GM15510 (cell line): ENCODE data around the gene NPBWR2.

Source experiments
- POLR2A ChIP-seq: IDR thresholded peaks from 3 replicates; pipeline ENCODE4 v1.6.1; 2011; ENCODE audit warnings: borderline replicate concordance; ENCODE audit not compliant: insufficient read length; ENCODE audit errors: extremely low read depth

NPBWR2 gene

GRCh38 chr20:64084685-64085152 lies 22.6 kb downstream of the NPBWR2 start:
- no peak for TF ChIP-seq POLR2A

GRCh38 chr20:64083804-64084684 lies 23.3 kb downstream of the NPBWR2 start, which contains the start of gene LKAAEAR1:
Gene LKAAEAR1, minus strand, starts transcription at chr20:64084398. Its CDS starts 179 bp downstream, at chr20:64084219.
- no peak for TF ChIP-seq POLR2A

GRCh38 chr20:64083378-64083803 lies 24.0 kb downstream of the NPBWR2 start:
- TF ChIP-seq POLR2A, result no peak

- no peak for TF ChIP-seq POLR2A
Measured at GRCh38 chr20:64082820-64083377, 24.5 kb downstream of the NPBWR2 start.

- no peak for TF ChIP-seq POLR2A
Measured at GRCh38 chr20:64082126-64082731, 25.1 kb downstream of the NPBWR2 start.

- TF ChIP-seq POLR2A, result no peak
Measured at GRCh38 chr20:64081624-64081964, 25.8 kb downstream of the NPBWR2 start.

- TF ChIP-seq POLR2A, result no peak
Measured at GRCh38 chr20:64080813-64081623, 26.3 kb downstream of the NPBWR2 start.

GRCh38 chr20:64080013-64080812 lies 27.2 kb downstream of the NPBWR2 start, which contains the start of gene OPRL1:
Gene OPRL1, plus strand, starts transcription at chr20:64080082. Its CDS starts 12,639 bp downstream, at chr20:64092721.
- TF ChIP-seq POLR2A, result no peak

- peak; percentile 45 for TF ChIP-seq POLR2A
Measured at GRCh38 chr20:64079273-64080012, 27.9 kb downstream of the NPBWR2 start, which contains the start of gene RGS19. Gene RGS19, minus strand, starts transcription at chr20:64079518. Its CDS starts 2,632 bp downstream, at chr20:64076886.

- no peak for TF ChIP-seq POLR2A
Measured at GRCh38 chr20:64078934-64079272, 28.5 kb downstream of the NPBWR2 start.

GRCh38 chr20:64077876-64078551 lies 29.4 kb downstream of the NPBWR2 start:
- no peak for TF ChIP-seq POLR2A

GRCh38 chr20:64077541-64077875 lies 29.9 kb downstream of the NPBWR2 start:
- TF ChIP-seq POLR2A, result no peak

- TF ChIP-seq POLR2A, result peak; percentile 47
Measured at GRCh38 chr20:64077094-64077493, 30.3 kb downstream of the NPBWR2 start.
